ENCODE measurements around the gene DYNC1I1.

The DYNC1I1 gene

DNA sequence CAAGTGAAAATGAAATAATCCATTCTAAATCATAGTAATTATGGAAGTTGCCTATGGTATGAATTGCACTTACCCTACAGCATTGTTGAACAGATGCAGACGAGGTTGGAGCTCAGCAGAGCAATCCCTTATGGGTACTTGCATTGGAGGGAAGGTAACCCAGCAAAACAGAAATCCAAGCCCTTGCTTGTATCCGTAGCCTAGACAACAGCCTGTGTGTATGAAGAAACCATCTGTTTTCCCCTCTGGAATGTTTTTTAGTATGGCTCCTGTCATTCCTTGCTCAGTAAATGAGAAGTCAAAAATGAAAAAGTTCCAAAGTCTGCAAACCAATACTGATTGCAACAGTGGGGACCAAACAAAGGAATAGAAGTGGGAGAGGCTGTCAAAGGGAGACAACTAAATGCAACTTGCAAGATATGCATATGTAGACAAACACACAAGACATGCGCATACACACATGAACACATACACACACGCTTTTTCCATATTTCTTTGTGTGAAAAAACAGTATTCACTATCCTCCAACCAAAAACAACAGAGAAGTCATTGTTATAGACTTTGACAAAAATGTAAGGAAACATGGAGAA lies 260.8 kb downstream of the DYNC1I1 start:
- DNase-seq: no peak

DNA sequence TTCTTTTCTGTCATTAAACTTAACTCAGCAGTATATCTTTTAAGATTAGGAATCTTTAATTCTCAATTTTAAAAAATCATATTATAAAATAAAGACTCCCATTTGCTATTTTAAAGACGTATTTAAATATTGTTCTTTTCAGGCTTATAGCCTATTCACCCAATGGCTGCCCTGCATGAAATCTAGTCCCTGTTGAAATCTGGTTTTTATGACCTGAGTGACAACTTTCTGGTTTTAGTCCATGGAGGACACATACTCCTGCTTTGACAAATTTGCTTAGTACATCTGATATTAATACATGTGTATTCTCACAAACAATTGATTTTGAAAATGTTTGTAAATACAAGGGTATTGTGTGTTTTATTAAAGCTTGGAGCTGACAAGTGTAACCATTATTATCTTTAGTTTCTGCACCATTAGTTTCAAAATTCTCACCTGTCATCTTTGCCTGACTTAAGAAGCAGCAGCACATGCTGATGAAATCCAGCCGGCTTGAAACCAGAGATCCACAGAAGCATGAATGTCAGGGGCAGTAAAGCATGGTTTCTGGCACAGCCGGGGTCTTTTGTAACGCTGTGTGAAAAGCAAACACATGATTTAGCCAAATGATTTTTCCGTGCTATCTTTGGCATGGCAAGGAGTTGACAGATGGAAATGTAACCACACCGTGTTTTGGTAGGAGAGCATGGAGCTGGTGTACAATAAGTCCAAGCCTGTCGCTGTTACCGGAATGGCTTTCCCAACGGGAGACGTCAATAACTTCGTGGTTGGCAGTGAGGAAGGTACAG lies 262.8 kb downstream of the DYNC1I1 start:
- no peak for DNase-seq

DNA sequence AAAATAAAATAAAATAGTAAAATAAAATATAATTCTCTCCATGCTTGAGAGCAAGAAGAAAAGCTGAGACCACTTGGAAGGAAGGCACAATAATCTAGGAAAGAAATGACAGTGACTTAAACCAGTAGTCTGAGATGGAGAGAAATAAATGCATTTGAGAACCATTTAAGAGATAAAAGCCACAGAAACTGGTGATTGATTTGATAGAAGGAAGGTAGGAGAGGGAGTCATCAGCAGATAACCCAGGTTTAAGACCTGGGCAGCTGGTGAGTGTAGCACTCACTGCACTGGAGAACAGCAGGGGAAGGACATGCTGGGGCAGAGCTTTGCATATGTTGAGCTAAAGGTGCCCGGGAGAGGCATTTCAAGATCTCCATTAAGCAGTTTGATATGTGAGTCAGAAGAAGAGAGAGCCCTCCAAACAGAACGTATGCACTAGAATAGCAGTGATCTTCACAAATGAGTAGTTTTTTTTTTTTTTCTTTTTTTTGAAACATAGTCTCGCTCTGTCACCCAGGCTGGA lies 268.0 kb downstream of the DYNC1I1 start:
- no peak for DNase-seq

DNA sequence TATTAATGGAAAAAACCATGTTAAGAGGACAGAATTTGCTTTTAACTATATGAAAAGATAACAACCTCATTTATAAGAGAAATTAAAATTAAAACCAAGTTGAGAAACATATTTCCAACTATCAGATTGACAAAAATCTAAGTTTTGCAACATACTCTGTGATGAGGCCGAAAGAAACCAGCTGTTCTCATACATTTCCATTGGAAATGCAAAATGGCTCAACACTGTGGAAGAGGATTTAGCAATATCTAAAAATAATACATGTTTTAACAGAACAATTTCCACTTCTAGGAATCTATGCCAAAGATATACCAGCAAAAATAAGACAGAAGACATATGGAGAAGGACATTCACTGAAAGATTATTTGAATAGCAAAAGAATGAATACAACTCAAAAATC lies 268.8 kb downstream of the DYNC1I1 start:
- no peak for DNase-seq

DNA sequence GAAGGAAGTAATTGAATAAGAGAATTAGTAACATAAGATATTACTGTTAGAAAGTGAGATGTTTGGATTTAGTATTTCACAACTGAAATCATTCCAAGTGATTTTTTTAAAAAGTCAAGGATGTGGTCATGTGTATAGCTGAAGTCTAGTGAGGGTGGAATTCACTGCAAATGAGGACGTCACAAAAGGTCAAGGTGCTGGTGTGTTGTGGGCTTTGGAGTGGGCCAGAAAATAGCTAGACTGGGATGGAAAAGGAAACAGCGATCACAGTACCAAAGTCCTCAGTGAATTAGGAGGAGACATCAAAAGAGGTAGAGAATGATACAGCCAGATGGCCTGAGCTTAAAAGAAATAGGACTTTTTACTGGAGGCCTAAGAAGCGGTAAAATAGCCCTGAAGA lies 272.8 kb downstream of the DYNC1I1 start:
- no peak for DNase-seq

DNA sequence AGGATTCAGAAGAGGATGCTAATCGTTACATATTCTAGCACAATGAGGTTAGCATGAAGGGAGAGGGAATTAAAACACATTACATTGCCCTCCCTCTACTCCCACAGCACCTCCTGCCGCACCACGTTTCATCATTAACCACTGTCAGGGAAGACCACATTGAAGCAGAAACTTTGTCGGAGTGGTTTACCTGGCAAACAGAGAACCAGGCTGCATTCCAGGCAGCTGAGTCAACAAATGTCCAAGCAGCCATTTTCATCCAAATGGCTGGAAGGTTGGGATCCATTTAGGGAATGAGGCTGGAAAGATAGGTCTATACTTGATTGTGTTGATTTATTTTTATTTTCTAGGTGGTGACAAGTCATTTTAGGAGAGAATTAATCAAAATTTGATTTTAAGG lies 273.6 kb downstream of the DYNC1I1 start:
- peak; percentile 83 for DNase-seq

DNA sequence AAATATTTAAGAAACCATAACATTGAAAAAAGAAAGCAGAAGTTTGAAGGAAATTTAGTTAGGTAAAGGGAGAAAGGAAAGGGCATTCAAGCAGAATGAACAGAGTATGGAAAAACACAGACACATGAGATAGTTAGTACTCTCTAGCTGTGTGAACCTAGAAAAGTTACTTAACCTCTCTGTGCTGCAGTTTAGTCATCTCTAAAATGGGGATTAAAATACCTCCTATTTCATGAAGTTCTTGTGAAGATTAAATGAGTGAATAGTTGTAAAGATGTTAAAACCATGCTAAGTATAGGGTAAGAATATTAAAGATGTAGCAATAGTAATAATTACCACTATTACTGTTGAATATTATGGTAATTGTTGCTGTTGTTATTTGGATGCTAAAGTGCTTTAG lies 279.9 kb downstream of the DYNC1I1 start:
- no peak for DNase-seq

DNA sequence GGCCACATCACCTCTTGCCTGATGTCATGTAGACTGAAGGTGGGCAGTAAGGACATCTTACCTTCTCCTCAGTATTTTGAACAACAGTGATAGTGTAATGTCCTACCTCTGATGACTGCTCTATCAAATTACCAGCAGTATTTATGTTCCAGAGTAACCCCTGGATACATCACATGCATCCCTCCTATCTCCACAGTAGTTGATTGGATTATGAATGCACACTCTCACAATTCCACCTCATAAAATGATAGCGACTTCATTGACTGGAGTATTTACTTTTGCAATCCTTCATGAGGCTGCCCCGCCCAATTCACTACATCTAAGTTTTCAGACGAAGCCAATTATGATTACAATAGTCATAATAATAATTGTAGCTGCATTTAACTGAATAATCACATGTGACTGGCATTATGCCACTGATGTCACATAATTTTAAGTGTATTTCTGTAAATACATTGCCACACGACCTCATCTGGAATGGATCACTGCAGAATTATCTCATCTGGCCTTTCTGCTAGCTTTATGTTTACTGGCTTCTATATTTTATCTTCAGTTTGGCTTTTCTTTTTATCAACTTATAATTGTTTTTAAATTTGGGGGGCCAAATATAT lies 280.6 kb downstream of the DYNC1I1 start:
- peak; percentile 22 for DNase-seq

DNA sequence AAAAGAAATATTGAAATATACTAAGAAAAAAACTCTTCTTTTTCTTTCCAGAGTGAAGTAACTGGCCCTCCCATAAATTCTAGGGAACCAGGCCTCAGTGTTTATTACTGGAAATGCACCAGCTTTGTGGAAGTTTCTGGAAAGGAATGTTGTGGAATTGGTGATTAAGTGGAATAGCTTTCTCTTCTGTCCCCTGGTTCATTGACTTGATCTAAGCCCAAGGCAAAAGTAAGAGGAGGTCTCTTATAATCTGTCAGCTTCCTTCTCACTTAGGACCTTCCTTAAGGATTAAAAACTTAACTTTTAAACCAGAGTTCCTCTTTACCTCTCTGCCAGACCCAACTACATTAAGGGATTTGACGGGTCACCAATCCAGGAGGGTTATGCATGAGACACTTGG lies 283.4 kb downstream of the DYNC1I1 start:
- no peak for DNase-seq

DNA sequence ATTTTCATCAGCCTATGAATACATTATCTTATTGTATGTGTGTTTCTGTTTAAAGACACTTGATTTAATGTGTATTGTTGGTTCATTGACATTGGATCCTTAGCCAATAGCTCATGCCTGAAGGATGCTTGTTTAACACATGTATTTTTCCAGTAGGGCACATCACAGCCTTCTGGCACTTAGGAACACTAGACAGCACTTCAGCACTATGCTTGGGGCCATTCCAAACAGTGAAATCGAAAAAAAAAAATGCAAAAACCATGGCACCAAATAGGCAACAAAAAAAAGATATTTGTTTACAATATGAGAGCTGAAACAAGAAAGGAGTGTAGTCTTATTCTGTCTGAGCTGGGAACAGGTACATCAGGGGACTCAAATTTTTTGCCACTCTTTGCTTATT lies 286.7 kb downstream of the DYNC1I1 start:
- DNase-seq: peak; percentile 77

DNA sequence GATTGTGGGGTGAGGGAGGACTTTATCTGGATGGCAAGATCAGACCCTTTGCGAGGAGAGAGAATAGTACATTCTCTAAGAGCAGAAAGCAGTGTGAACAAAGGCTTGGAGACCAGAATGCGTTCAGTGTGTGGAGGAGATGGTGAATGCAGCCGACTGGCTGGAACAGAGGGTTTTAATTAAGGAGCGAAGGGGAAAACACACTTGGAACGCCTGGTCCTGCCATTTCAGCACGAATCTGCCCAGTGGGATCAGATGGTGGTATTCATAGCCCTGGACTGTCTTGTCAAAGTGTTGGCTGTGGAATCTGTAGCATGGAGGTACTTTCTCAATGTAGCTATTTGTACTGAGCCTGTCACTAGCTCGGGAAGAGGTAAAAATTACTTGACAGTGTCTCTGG lies 288.7 kb downstream of the DYNC1I1 start:
- DNase-seq: no peak

DNA sequence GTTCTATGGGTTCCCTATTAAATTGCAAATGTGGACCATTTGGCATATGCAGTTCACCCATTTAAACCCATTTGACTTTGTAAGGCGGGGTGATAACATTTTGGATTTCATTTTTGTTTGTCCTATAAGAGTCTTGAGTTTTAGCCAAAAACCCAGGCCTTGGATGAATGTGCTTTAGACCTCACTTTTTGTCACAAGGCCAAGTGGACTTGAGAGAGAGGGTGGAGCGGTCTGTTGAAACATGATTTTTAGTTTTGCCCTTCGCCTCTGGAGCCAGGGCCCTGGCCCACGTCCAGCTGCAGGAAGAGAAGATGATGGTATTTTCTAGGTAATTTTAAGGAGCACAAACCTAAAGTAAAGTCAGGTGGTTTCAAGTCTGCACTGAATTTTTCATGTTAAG lies 289.5 kb downstream of the DYNC1I1 start:
- no peak for DNase-seq

DNA sequence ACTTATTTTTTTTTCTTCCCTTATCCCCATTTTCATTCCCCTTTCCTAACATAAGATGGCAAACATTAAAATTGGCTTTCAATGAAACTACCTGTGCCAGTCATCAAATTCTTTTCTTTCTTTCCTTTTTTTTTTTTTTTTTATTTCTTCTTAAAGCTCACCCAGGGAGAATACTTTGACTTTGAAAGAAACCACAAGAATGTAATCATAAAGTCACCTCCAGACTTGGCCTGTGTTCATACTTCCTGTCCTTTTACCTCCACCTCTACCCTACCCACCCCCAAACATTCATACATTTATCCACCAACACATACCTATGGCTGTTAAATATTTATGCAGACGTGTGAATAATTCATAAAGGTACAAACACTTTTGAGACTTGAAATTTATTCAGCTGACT lies 295.0 kb downstream of the DYNC1I1 start:
- no peak for DNase-seq

DNA sequence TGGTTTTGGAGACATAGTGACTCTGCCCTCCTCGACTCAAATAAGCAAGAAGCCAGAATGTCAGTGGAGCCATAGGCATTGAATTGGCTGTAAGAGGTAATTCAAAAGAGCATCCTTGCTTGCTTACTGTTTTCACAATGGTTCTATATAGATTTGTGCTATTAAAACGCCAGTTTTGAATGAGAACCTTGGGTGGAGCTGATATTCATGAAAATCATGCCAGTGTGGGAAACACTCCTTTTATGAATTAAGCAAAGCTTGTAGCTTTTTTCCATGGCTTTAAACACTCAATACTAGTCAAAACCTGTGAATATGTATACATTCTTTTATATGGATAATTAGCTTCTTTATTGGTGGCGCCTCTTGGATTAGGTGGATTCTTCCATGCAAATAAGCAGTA lies 297.0 kb downstream of the DYNC1I1 start:
- no peak for DNase-seq

DNA sequence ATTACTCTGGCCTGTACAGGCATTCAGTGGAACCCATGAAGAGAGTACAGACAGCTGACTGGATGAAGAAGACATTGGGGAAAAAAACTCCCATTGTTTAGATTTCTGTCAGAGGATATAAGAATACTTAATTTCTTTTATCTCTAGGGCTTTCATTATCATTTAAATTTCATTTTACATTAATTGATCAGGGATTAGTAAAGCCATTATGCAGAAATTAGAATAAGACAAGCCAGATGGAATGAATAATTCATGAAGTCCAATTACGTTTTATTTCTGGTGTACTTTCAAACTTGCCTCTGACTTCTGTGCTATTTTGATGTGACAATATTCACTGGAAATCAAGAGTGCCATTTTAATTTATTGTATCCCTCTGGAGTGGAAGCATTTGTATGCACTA lies 302.5 kb downstream of the DYNC1I1 start:
- DNase-seq: no peak

DNA sequence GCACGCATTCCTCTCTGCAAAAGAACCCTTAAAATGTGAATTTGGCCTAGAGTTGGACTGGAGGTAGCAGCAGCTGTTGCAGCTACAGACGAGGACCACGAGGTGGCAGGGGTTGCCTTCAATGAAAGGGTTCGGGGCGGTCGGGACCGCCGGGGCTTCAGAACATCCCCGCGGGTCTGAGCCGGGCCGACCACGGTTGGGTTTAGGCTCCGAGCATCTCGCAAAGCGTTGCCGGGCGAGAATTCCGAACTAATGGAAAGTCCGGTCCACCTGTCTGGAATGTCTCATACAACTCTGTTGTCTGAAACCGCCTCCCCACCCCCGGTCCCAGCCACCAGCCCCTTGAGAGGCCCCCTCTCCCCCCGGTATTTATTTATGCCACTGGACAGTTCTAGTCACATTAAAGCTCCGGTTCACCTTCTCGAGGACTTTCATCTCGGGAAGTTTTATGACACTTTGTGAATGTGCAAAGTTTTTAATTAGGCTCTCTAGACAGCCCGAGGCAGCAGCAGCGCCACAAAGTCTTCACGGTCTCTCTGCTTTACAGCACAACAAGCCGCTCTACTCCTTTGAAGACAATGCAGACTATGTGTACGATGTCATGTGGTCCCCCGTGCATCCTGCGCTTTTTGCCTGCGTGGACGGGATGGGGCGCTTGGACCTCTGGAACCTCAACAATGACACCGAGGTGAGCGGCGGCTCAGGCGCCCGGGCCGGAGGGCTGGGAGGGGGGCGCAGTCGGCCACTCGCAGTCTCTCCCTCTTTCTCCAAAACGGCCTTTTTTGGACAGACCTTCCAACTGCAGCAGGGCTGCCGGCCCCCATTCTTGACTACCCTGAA lies 303.4 kb downstream of the DYNC1I1 start:
- DNase-seq: peak; percentile 89

DNA sequence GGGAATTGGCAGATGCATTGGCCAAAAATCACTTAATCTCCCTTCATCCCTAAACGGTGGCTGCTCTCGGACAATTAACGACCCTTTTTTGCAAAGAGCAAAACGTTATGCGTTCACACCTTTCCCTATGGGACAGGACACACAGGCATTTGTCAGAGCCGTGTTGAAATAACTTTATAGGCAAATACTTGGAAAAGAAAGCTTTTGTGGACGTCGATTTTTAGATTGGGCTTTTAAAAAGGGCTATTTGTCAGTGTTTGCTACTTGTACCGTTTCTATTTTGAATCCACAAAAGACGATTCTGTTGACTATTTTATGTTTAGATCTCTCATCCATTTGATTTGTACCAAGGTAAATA lies 304.0 kb downstream of the DYNC1I1 start:
- DNase-seq: peak; percentile 57

DNA sequence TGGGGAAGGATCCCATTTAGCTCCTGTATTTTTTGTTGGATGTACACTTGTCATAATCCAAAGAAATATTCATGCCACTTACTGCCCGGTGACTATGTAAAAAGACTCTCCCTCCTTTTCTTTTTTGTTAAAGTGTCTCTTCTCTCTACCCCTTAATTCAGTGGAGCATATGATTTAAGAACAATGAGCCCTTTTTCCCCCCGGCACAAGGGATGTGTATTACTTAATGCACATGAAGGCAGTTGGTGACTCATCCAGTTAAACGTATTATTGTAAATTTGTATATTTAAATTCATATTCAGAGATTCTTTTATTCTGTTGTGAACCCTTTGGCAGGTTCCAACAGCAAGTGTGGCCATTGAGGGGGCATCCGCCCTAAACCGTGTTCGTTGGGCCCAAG lies 307.7 kb downstream of the DYNC1I1 start:
- no peak for DNase-seq

DNA sequence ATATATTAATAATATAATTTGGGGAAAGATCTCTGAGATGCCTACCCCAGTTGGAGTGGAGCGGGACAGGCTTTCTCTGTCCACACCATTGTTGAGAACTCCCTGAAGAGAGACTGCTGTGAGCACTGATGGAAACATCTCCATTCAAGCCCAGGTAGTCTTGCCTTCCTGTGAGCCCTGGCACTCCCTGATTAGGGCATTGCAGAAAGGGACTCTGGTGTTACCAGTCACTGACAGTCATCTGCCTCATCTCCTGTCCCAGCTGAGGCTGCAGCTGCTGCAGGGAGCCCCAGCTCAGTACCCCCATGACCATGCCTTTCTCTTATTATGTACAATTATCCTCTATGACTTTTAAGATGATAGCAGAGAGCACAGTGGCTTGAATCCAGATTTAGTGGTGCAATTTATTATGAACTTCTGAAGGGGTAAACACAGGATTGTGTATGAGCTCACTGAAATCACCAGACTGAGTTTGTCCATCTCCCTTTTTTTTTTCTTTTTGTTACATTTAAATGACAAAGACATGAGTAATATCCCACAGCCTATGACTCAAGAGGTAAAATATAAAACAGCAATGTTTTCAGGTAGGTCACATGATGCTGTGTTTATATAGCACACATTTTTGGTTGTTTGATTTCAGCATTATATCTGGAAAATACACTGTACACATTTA lies 312.7 kb downstream of the DYNC1I1 start:
- peak; percentile 76 for DNase-seq

DNA sequence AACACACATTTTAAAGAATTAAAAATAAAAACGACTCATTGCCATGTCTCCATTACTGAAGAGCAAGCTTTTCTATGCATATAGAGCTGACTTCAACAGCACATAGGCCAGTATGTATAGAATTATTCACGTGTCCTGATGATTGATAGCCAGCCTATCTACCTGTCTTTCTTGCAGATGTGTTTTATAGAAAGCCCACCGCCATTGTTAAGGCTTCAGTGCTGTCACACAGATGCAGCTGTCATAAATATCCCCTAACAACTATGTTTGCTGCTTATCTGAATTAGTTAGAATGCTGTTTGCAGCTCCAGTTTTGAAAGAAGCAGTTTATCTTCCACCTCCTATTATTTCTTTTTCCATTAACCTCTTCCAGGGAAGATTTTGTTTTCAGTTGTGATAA lies 313.6 kb downstream of the DYNC1I1 start:
- no peak for DNase-seq

DNA sequence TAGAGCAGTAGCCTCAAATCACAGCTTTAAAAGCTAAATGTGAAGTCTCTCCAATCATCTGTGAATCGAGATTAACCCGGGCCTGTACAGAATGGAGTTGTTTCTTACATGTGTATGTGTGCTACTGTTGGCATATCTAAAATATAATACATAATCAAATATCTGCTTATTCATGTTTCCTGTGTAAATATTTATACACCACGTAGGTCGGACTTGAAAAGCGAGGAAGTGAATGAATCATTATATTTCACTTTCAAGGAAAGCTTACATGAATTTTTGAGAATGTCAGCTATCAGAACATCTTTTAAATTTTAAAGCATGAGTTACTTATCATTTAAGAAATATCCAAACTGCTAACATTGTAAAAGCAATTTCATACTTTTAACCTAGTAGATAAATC lies 316.2 kb downstream of the DYNC1I1 start:
- DNase-seq: peak; percentile 92

DNA sequence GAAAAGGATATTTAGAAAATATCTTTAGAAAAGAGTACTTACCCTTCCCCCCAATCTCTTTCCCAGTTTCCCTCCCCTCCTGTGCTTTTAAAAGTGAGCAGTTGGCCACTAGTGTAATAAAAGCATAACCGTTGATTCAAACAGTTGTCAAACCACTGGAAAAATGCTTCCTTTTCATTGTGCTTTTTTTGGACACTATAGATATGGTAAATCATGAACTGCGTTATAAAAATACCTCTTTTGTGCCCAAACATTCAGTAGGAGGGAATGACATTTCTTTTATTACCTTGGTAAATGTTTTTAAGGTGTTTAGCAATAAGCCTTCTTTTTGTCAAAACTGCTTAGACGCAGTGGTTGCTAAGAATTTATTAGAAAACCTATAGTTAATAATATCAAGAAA lies 317.2 kb downstream of the DYNC1I1 start:
- DNase-seq: no peak

DNA sequence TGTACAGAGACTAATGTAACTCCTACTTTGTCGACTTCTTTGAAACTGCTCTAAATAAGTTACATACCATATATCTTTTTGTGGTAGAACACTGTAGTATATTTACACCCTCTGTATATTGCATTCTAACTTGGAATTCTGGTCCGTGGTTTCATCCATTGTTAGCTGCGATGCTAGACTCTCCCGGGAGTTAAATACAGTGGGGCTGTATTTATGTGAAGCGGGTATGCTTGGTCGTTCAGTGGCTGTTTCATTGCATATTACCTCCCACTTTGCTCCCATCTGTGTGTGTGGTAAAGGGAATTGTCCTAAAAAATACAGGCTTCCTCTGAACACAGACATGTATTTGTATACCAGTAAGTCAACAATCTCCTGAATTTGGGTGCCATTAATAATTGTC lies 318.4 kb downstream of the DYNC1I1 start:
- no peak for DNase-seq

All from DMS53 (cell line).